ENCODE measurements around the gene AGR2.

Gene AGR2

GRCh38 chr7:16812542-16813231, 7.9 kb upstream of the AGR2 start:
- DNase-seq, result no peak

GRCh38 chr7:16811551-16811950, 6.8 kb upstream of the AGR2 start:
- no peak for DNase-seq

- DNase-seq, result no peak
These were observed 5.8 kb upstream of the AGR2 start for GRCh38 chr7:16810573-16810972.

GRCh38 chr7:16810112-16810511, 5.3 kb upstream of the AGR2 start:
- DNase-seq, result no peak

GRCh38 chr7:16805441-16805840, 642 bp upstream of the AGR2 start:
- DNase-seq, result no peak

- no peak for DNase-seq
These were observed 722 bp downstream of the AGR2 start for GRCh38 chr7:16803881-16804673.

- DNase-seq, result no peak
These were observed 1.7 kb downstream of the AGR2 start for GRCh38 chr7:16803125-16803524.

- DNase-seq, result no peak
These were observed 3.2 kb downstream of the AGR2 start for GRCh38 chr7:16801579-16801978.

- DNase-seq, result peak; percentile 20
These were observed 3.7 kb downstream of the AGR2 start for GRCh38 chr7:16801111-16801542.

GRCh38 chr7:16795624-16796023, 9.2 kb downstream of the AGR2 start:
- DNase-seq, result no peak

- no peak for DNase-seq
These were observed 9.8 kb downstream of the AGR2 start for GRCh38 chr7:16794986-16795385.

- DNase-seq, result no peak
These were observed 12.7 kb downstream of the AGR2 start for GRCh38 chr7:16791905-16792698.

- DNase-seq, result no peak
These were observed 13.7 kb downstream of the AGR2 start for GRCh38 chr7:16791071-16791470.

GRCh38 chr7:16787127-16787526, 17.7 kb downstream of the AGR2 start:
- DNase-seq, result no peak

GRCh38 chr7:16786257-16786656, 18.5 kb downstream of the AGR2 start:
- DNase-seq, result no peak

- DNase-seq, result no peak
These were observed 19.0 kb downstream of the AGR2 start for GRCh38 chr7:16785846-16786245.

- DNase-seq, result no peak
These were observed 19.5 kb downstream of the AGR2 start for GRCh38 chr7:16785321-16785720.

GRCh38 chr7:16780596-16780995, 24.2 kb downstream of the AGR2 start:
- DNase-seq, result no peak

GRCh38 chr7:16779051-16779450, 25.7 kb downstream of the AGR2 start:
- DNase-seq, result no peak

GRCh38 chr7:16778476-16778875, 26.3 kb downstream of the AGR2 start:
- DNase-seq, result no peak

GRCh38 chr7:16776053-16776452, 28.7 kb downstream of the AGR2 start:
- no peak for DNase-seq

- DNase-seq, result no peak
These were observed 29.8 kb downstream of the AGR2 start for GRCh38 chr7:16774986-16775385.

GRCh38 chr7:16774294-16774693, 30.5 kb downstream of the AGR2 start:
- DNase-seq, result no peak

GRCh38 chr7:16773884-16774283, 30.9 kb downstream of the AGR2 start:
- no peak for DNase-seq

All from GF-D8 (cell line).